ENCODE data around the gene TBC1D10A. TPM values are rescaled to one million over a fixed set of nuclear protein-coding genes. Genes with fewer than 3 reads are reported as not detected.

Gene TBC1D10A
- total and polyA plus RNA-seq, 2 experiments from 2014 or later = 3.3 to 8.8 TPM

DNA sequence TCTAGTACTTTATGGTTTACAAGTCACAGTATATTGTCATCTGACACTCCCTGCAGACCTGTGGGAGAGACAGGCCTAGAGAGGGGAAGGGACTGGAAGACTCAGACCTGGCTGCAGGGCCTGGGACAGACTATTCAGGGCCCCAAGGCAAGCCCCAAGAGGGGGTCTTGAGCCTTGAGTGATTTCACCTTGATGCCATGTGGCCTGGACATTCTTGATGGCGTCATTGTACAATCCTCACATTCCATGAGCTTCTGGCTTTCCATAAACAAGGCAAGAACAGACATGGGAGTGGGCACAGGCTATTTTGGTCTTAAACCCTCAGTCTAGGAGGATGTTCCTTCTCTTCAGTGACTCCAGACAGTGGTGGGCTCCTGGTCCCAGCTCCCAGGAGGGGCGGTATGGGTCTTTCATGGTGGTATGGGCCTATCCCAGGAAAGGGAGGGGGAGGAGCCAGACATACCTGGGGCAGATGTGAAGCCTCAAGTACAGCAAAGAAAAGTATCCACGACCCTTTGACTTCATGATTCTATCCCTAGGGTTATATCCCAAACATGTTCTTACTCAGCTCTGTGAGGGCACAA lies 1.8 kb upstream of the TBC1D10A start:
- Histone ChIP-seq H3K27me3 (ENCODE audit: insufficient read depth) (no peaks in the 10 kb centered on the region), H3K79me2 (replicated peaks; ENCODE audit: insufficient read depth) (no peaks in the 10 kb centered on the region), H3K4me1 (ENCODE audit: insufficient read depth) (peaks cover 6% of the 10 kb centered on the region), H3F3A (replicated peaks; ENCODE audit: low read depth) (peaks cover 9% of the 10 kb centered on the region), H2AFZ (no peak overlapping the region), H3K27ac (ENCODE audit: low read depth) (peak overlapping the region; percentile 7; the same call in 1 of the 2 replicates), H3K4me3 (no peak overlapping the region), H3K9me2 (ENCODE audit: insufficient read depth) (no peaks in the 10 kb centered on the region), H3K4me2 (no peak overlapping the region), H3K36me3 (ENCODE audit: insufficient read depth) (peaks cover 7% of the 10 kb centered on the region; the same call in 1 of the 2 replicates), H4K20me1 (replicated peaks; ENCODE audit: insufficient read depth) (peaks cover 11% of the 10 kb centered on the region; the same call in 1 of the 2 replicates)
- ATAC-seq (no peak), DNase-seq (ENCODE audit: low spot score) (peak; percentile 39)
- TF ChIP-seq NANOG (IDR thresholded peaks at IDR 0.05; ENCODE audit: borderline replicate concordance) = no peak
- TF ChIP-seq EZH2 (IDR thresholded peaks at IDR 0.05; ENCODE audit: low read depth, unreplicated experiment) = no peak
- TF ChIP-seq, protein P1, sequence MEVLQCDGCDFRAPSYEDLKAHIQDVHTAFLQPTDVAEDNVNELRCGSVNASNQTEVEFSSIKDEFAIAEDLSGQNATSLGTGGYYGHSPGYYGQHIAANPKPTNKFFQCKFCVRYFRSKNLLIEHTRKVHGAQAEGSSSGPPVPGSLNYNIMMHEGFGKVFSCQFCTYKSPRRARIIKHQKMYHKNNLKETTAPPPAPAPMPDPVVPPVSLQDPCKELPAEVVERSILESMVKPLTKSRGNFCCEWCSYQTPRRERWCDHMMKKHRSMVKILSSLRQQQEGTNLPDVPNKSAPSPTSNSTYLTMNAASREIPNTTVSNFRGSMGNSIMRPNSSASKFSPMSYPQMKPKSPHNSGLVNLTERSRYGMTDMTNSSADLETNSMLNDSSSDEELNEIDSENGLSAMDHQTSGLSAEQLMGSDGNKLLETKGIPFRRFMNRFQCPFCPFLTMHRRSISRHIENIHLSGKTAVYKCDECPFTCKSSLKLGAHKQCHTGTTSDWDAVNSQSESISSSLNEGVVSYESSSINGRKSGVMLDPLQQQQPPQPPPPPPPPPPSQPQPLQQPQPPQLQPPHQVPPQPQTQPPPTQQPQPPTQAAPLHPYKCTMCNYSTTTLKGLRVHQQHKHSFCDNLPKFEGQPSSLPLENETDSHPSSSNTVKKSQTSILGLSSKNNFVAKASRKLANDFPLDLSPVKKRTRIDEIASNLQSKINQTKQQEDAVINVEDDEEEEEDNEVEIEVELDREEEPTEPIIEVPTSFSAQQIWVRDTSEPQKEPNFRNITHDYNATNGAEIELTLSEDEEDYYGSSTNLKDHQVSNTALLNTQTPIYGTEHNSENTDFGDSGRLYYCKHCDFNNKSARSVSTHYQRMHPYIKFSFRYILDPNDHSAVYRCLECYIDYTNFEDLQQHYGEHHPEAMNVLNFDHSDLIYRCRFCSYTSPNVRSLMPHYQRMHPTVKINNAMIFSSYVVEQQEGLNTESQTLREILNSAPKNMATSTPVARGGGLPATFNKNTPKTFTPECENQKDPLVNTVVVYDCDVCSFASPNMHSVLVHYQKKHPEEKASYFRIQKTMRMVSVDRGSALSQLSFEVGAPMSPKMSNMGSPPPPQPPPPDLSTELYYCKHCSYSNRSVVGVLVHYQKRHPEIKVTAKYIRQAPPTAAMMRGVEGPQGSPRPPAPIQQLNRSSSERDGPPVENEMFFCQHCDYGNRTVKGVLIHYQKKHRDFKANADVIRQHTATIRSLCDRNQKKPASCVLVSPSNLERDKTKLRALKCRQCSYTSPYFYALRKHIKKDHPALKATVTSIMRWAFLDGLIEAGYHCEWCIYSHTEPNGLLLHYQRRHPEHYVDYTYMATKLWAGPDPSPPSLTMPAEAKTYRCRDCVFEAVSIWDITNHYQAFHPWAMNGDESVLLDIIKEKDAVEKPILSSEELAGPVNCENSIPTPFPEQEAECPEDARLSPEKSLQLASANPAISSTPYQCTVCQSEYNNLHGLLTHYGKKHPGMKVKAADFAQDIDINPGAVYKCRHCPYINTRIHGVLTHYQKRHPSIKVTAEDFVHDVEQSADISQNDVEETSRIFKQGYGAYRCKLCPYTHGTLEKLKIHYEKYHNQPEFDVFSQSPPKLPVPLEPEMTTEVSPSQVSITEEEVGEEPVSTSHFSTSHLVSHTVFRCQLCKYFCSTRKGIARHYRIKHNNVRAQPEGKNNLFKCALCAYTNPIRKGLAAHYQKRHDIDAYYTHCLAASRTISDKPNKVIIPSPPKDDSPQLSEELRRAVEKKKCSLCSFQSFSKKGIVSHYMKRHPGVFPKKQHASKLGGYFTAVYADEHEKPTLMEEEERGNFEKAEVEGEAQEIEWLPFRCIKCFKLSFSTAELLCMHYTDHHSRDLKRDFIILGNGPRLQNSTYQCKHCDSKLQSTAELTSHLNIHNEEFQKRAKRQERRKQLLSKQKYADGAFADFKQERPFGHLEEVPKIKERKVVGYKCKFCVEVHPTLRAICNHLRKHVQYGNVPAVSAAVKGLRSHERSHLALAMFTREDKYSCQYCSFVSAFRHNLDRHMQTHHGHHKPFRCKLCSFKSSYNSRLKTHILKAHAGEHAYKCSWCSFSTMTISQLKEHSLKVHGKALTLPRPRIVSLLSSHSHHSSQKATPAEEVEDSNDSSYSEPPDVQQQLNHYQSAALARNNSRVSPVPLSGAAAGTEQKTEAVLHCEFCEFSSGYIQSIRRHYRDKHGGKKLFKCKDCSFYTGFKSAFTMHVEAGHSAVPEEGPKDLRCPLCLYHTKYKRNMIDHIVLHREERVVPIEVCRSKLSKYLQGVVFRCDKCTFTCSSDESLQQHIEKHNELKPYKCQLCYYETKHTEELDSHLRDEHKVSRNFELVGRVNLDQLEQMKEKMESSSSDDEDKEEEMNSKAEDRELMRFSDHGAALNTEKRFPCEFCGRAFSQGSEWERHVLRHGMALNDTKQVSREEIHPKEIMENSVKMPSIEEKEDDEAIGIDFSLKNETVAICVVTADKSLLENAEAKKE (CRISPR knock-in tag; IDR thresholded peaks at IDR 0.05) = no peak
- no peak for TF ChIP-seq JUNB (IDR thresholded peaks at IDR 0.05; ENCODE audit: unreplicated experiment)
- no peak for TF ChIP-seq CREB1 (CRISPR knock-in tag; IDR thresholded peaks at IDR 0.05; ENCODE audit: low read depth)
- TF ChIP-seq, protein P2, sequence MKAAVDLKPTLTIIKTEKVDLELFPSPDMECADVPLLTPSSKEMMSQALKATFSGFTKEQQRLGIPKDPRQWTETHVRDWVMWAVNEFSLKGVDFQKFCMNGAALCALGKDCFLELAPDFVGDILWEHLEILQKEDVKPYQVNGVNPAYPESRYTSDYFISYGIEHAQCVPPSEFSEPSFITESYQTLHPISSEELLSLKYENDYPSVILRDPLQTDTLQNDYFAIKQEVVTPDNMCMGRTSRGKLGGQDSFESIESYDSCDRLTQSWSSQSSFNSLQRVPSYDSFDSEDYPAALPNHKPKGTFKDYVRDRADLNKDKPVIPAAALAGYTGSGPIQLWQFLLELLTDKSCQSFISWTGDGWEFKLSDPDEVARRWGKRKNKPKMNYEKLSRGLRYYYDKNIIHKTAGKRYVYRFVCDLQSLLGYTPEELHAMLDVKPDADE (IDR thresholded peaks at IDR 0.05) = no peak
- no peak for TF ChIP-seq ZNF331 (CRISPR knock-in tag; IDR thresholded peaks at IDR 0.05; ENCODE audit: low read depth)
- TF ChIP-seq EZH2phosphoT487 (IDR thresholded peaks at IDR 0.05; ENCODE audit: unreplicated experiment) = no peak
- no peak for TF ChIP-seq ZNF114 (CRISPR knock-in tag; IDR thresholded peaks at IDR 0.05)
- no peak for TF ChIP-seq STAT1 (IDR thresholded peaks at IDR 0.05; ENCODE audit: unreplicated experiment)
- TF ChIP-seq, protein P3, sequence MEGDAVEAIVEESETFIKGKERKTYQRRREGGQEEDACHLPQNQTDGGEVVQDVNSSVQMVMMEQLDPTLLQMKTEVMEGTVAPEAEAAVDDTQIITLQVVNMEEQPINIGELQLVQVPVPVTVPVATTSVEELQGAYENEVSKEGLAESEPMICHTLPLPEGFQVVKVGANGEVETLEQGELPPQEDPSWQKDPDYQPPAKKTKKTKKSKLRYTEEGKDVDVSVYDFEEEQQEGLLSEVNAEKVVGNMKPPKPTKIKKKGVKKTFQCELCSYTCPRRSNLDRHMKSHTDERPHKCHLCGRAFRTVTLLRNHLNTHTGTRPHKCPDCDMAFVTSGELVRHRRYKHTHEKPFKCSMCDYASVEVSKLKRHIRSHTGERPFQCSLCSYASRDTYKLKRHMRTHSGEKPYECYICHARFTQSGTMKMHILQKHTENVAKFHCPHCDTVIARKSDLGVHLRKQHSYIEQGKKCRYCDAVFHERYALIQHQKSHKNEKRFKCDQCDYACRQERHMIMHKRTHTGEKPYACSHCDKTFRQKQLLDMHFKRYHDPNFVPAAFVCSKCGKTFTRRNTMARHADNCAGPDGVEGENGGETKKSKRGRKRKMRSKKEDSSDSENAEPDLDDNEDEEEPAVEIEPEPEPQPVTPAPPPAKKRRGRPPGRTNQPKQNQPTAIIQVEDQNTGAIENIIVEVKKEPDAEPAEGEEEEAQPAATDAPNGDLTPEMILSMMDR (conservative IDR thresholded peaks at IDR 0.05; ENCODE audit: low read depth in 2 of 2) = no peak
- TF ChIP-seq, protein P4, sequence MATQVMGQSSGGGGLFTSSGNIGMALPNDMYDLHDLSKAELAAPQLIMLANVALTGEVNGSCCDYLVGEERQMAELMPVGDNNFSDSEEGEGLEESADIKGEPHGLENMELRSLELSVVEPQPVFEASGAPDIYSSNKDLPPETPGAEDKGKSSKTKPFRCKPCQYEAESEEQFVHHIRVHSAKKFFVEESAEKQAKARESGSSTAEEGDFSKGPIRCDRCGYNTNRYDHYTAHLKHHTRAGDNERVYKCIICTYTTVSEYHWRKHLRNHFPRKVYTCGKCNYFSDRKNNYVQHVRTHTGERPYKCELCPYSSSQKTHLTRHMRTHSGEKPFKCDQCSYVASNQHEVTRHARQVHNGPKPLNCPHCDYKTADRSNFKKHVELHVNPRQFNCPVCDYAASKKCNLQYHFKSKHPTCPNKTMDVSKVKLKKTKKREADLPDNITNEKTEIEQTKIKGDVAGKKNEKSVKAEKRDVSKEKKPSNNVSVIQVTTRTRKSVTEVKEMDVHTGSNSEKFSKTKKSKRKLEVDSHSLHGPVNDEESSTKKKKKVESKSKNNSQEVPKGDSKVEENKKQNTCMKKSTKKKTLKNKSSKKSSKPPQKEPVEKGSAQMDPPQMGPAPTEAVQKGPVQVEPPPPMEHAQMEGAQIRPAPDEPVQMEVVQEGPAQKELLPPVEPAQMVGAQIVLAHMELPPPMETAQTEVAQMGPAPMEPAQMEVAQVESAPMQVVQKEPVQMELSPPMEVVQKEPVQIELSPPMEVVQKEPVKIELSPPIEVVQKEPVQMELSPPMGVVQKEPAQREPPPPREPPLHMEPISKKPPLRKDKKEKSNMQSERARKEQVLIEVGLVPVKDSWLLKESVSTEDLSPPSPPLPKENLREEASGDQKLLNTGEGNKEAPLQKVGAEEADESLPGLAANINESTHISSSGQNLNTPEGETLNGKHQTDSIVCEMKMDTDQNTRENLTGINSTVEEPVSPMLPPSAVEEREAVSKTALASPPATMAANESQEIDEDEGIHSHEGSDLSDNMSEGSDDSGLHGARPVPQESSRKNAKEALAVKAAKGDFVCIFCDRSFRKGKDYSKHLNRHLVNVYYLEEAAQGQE (IDR thresholded peaks at IDR 0.05; ENCODE audit: unreplicated experiment) = no peak
- no peak for TF ChIP-seq POLR2AphosphoS5 (IDR thresholded peaks at IDR 0.05; ENCODE audit: low read depth)
- H3K4me1 Mint-ChIP-seq = peaks cover 25% of the 10 kb centered on the region
- H3K36me3 Mint-ChIP-seq (ENCODE audit: low read depth) = peaks cover 27% of the 10 kb centered on the region
- no peak overlapping the region for H3K27ac Mint-ChIP-seq
- H3K4me3 Mint-ChIP-seq = no peak overlapping the region
- H3K27me3 Mint-ChIP-seq (ENCODE audit: insufficient read depth, low read depth, poor library complexity) = peaks cover 5% of the 10 kb centered on the region
- no peaks in the 10 kb centered on the region for H3K9me3 Mint-ChIP-seq
